CD4-positive, alpha-beta T cell (primary cell): Measurements from ENCODE around the gene USP16. TPM values are rescaled to one million over a fixed set of nuclear protein-coding genes. Genes with fewer than 3 reads are reported as not detected.
"Not testable (repeated sequence)": the region's sequence is repeated elsewhere in the genome, so short reads cannot be mapped to it uniquely, and the experiment has no call there.

Experiments used
- ATAC-seq: fragments of 200-7000 bp; cut with Tn5 transposase; one replicate; pipeline ENCODE4 v1.10.0; 2022; ENCODE audit warnings: mild to moderate bottlenecking; ENCODE audit not compliant: poor library complexity
- CTCF ChIA-PET: fragments of 350-600 bp; sonication (Branson Sonifier 250); formaldehyde crosslinking; loops from one replicate; lab custom pipeline; 2021; ENCODE audit warnings: antibody characterized with exemption, inconsistent platforms; lab: Charles Lee
- POLR2A ChIA-PET: fragments of 350-600 bp; sonication (Branson Sonifier 250); formaldehyde crosslinking; loops from one replicate; lab custom pipeline; 2021; ENCODE audit warnings: antibody characterized with exemption, inconsistent platforms; lab: Charles Lee
- DNase-seq, 14 experiments: peaks; one replicate each; pipeline ENCODE4 v3.0.0-alpha.2; 2013 to 2020; ENCODE audit warnings: mixed read lengths in 2 of 14
- H3K27ac ChIP-seq, 2 donors: one replicate each; pipeline versions ENCODE4 v1.5.1 to v1.7.0; 2013; ENCODE audit warnings: low read length in 2 of 2, low read depth in 1 of 2, mild to moderate bottlenecking in 1 of 2
- H3K27me3 ChIP-seq, 2 experiments: 1 replicate in 1 of 2; 2 replicates in 1 of 2; pipeline versions ENCODE4 v1.6.1 to v1.7.0; 2013; ENCODE audit warnings: low read length in 2 of 2, control low read depth in 1 of 2, mild to moderate bottlenecking in 1 of 2, moderate library complexity in 1 of 2; ENCODE audit not compliant: insufficient read depth in 2 of 2, control insufficient read depth in 1 of 2
- H3K36me3 ChIP-seq: one replicate; pipeline ENCODE4 v1.6.1; 2013; ENCODE audit warnings: low read length, control low read depth; ENCODE audit not compliant: insufficient read depth
- H3K4me1 ChIP-seq: one replicate; pipeline ENCODE4 v1.6.1; 2013; ENCODE audit warnings: low read length, control low read depth; ENCODE audit not compliant: insufficient read depth
- H3K4me3 ChIP-seq: one replicate; pipeline ENCODE4 v1.5.1; 2013; ENCODE audit warnings: mild to moderate bottlenecking, low read length, moderate library complexity
- H3K9me3 ChIP-seq, 2 experiments: 1 replicate in 1 of 2; 2 replicates in 1 of 2; pipeline versions ENCODE4 v1.6.1 to v1.7.0; 2013; ENCODE audit warnings: low read length in 2 of 2, mild to moderate bottlenecking in 2 of 2, control low read depth in 1 of 2, moderate library complexity in 1 of 2; ENCODE audit not compliant: control insufficient read depth in 1 of 2, insufficient read depth in 1 of 2
- H3K27ac Mint-ChIP-seq: one replicate; pipeline ENCODE4 v1.8.0; 2020; ENCODE audit warnings: mixed read lengths
- H3K27me3 Mint-ChIP-seq: one replicate; pipeline ENCODE4 v1.8.0; 2021; ENCODE audit warnings: mixed read lengths
- H3K36me3 Mint-ChIP-seq: one replicate; pipeline ENCODE4 v1.8.0; 2021; ENCODE audit warnings: low read depth, mixed read lengths
- H3K4me1 Mint-ChIP-seq: one replicate; pipeline ENCODE4 v1.8.0; 2021; ENCODE audit warnings: low read depth, mixed read lengths
- H3K4me3 Mint-ChIP-seq: one replicate; pipeline ENCODE4 v1.8.0; 2020; ENCODE audit warnings: mild to moderate bottlenecking, mixed read lengths
- H3K9me3 Mint-ChIP-seq: one replicate; pipeline ENCODE4 v1.8.0; 2020; ENCODE audit warnings: mixed read lengths
- CTCF ChIP-seq: fragments of 200-600 bp; IDR thresholded peaks from one replicate; pipeline ENCODE4 v1.8.0; 2022; ENCODE audit warnings: antibody characterized with exemption, mild to moderate bottlenecking
- intact Hi-C, 2 experiments: fragments of 100-400 bp; cut with DNase I in 1 of 2; cut with micrococcal nuclease in 1 of 2; formaldehyde crosslinking; loops; one replicate each; pipeline versions ENCODE4 v1.15.1 to v1.9.0; 2023 to 2025; cut with DNase I, micrococcal nuclease
- total RNA-seq, 174 experiments: library from RNA in 2 of 174; stranded (reverse) in 2 of 174; gene quantifications; one replicate each; pipeline ENCODE4 v1.2.3 and lab custom pipeline; 2021 to 2026

The USP16 gene
- total RNA-seq, 2 experiments from 2014 or later: 79.7 to 81.7 TPM

GRCh38 chr21:29074007-29074376, 49.5 kb downstream of the USP16 start:
- Mint-ChIP-seq H3K27ac (peak overlapping the region; percentile 95), H3K9me3 (no peaks in the 10 kb centered on the region), H3K27me3 (no peaks in the 10 kb centered on the region), H3K36me3 (peaks cover 48% of the 10 kb centered on the region), H3K4me1 (peaks cover 74% of the 10 kb centered on the region), H3K4me3 (peak overlapping the region; percentile 97)
- H3K27ac ChIP-seq: peak overlapping the region; percentile 83 to 89
- H3K36me3 ChIP-seq: peaks cover 19% of the 10 kb centered on the region
- H3K27me3 ChIP-seq: no peaks in the 10 kb centered on the region
- POLR2A ChIA-PET: interaction anchor here (0.6 to 6.4 kb wide), 13 partner anchors 11 to 376 kb away, joined by 3 to 71 read pairs (median 12); partner anchors contain the start of genes LTN1, RWDD2B and USP16
- ATAC-seq (peak; percentile 24), DNase-seq (no peak)
- intact Hi-C loops: no loop called here
- peak overlapping the region; percentile 87 for H3K4me3 ChIP-seq
- H3K4me1 ChIP-seq: peaks cover 31% of the 10 kb centered on the region
- CTCF ChIA-PET: interaction anchor here (1.0 to 1.3 kb wide), 2 partner anchors 43 to 225 kb away, joined by 3 read pairs; partner anchors contain the start of gene BACH1
- H3K9me3 ChIP-seq: no peaks in the 10 kb centered on the region
- no peak for TF ChIP-seq CTCF

GRCh38 chr21:29074783-29075182, 50.3 kb downstream of the USP16 start:
- Histone ChIP-seq H3K9me3 (no peaks in the 10 kb centered on the region), H3K4me3 (no peak overlapping the region), H3K4me1 (peaks cover 39% of the 10 kb centered on the region), H3K36me3 (peaks cover 11% of the 10 kb centered on the region), H3K27me3 (no peaks in the 10 kb centered on the region), H3K27ac (no peak overlapping the region)
- POLR2A ChIA-PET: interaction anchor here (1.7 to 6.4 kb wide), 6 partner anchors 51 to 375 kb away, joined by 5 to 71 read pairs (median 15); partner anchors contain the start of genes LTN1, RWDD2B and USP16
- no peak for ATAC-seq
- Mint-ChIP-seq H3K4me1 (peaks cover 77% of the 10 kb centered on the region), H3K9me3 (no peaks in the 10 kb centered on the region), H3K4me3 (peak overlapping the region; percentile 81), H3K27me3 (no peaks in the 10 kb centered on the region), H3K36me3 (peaks cover 40% of the 10 kb centered on the region), H3K27ac (peak overlapping the region; percentile 69)
- CTCF ChIA-PET: no interaction called here
- intact Hi-C loops: no loop called here
- no peak for DNase-seq
- TF ChIP-seq CTCF: no peak

GRCh38 chr21:29075706-29076466, 51.4 kb downstream of the USP16 start:
- CTCF ChIA-PET: interaction anchor here (1.3 kb wide), 1 partner anchor 224 kb away, joined by 7 read pairs; no protein-coding TSS in a partner anchor
- H3K4me1 Mint-ChIP-seq: peaks cover 79% of the 10 kb centered on the region
- no peaks in the 10 kb centered on the region for H3K9me3 ChIP-seq
- H3K4me3 ChIP-seq: no peak overlapping the region
- H3K36me3 Mint-ChIP-seq: peaks cover 33% of the 10 kb centered on the region
- H3K27me3 Mint-ChIP-seq: no peaks in the 10 kb centered on the region
- ATAC-seq: no peak
- POLR2A ChIA-PET: interaction anchor here (1.3 to 6.4 kb wide), 5 partner anchors 51 to 373 kb away, joined by 9 to 55 read pairs (median 19); partner anchors contain the start of genes BACH1, LTN1 and USP16
- H3K27ac ChIP-seq: no peak overlapping the region
- H3K4me1 ChIP-seq: peaks cover 49% of the 10 kb centered on the region
- intact Hi-C loops: no loop called here
- peaks cover 1% of the 10 kb centered on the region for H3K36me3 ChIP-seq
- peak overlapping the region; percentile 95 for H3K27ac Mint-ChIP-seq
- H3K4me3 Mint-ChIP-seq: peak overlapping the region; percentile 43
- no peak for DNase-seq
- TF ChIP-seq CTCF: no peak
- no peaks in the 10 kb centered on the region for H3K9me3 Mint-ChIP-seq
- H3K27me3 ChIP-seq: no peaks in the 10 kb centered on the region

GRCh38 chr21:29076731-29077640, 52.5 kb downstream of the USP16 start:
- intact Hi-C loops: not testable (repeated sequence)
- H3K4me1 ChIP-seq: peaks cover 45% of the 10 kb centered on the region
- peaks cover 80% of the 10 kb centered on the region for H3K4me1 Mint-ChIP-seq

More at GRCh38 chr21:29076731-29077640, 52.5 kb downstream of the USP16 start:
- not testable (repeated sequence) for ATAC-seq, H3K9me3 ChIP-seq, H3K27me3 Mint-ChIP-seq, H3K27me3 ChIP-seq, H3K36me3 ChIP-seq, H3K9me3 Mint-ChIP-seq
- Histone ChIP-seq H3K4me3 (peak overlapping the region; percentile 55), H3K27ac (peak overlapping the region; percentile 51 to 52)
- peak; percentile 48 to 93 (median 62) for DNase-seq
- Mint-ChIP-seq H3K4me3 (peak overlapping the region; percentile 93), H3K27ac (peak overlapping the region; percentile 95), H3K36me3 (peaks cover 25% of the 10 kb centered on the region)
- ChIA-PET POLR2A (interaction anchor here (0.6 to 6.4 kb wide), 9 partner anchors 15 to 372 kb away, joined by 3 to 55 read pairs (median 9); partner anchors contain the start of genes BACH1, LTN1 and USP16), CTCF (interaction anchor here (1.0 to 1.3 kb wide), 3 partner anchors 84 to 271 kb away, joined by 3 to 7 read pairs (median 3); partner anchors contain the start of gene LTN1)
